HFF-Myc (cell line): ENCODE results near the gene PELI3.
"Not testable (repeated sequence)": the region's sequence is repeated elsewhere in the genome, so short reads cannot be mapped to it uniquely, and the experiment has no call there.

Experiments used
- DNase-seq: peaks from one replicate; pipeline ENCODE4 v3.0.0-alpha.2; 2011; ENCODE audit warnings: low read depth; ENCODE audit errors: extremely low read depth
- H3K4me3 ChIP-seq: replicated peaks from 2 replicates; pipeline ENCODE4 v1.5.1; 2011; ENCODE audit warnings: low read depth, mild to moderate bottlenecking, control low read depth, low read length
- CTCF ChIP-seq: IDR thresholded peaks from 2 replicates; pipeline ENCODE4 v1.5.1; 2012; ENCODE audit warnings: mild to moderate bottlenecking, low read depth, low read length, control low read depth; ENCODE audit errors: missing control alignments

PELI3 gene

DNA sequence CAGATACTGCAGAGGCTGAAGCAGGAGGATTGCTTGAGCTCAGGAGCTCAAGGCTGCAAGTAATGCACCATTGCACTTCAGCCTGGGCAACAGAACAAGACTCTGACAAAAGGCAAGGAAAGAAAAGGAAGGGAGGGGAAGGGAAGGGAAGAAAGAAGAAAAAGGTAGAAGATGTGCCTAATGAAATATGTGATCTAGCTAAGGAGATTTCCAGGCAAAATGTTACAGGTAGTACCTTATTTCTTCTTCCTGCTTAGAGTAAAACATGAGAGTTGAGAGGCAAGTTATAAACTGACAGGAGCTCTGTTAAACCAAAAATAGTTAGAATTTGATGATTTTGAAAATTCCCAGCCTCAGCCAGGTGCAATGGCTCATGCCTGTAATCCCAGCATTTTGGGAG, 4.7 kb upstream of the PELI3 start:
- TF ChIP-seq CTCF = no peak
- no peak for DNase-seq
- H3K4me3 ChIP-seq = no peak overlapping the region

- no peak for TF ChIP-seq CTCF
- no peak for DNase-seq
- no peak overlapping the region for H3K4me3 ChIP-seq
Measured at GRCh38 chr11:66462911-66463310, 3.8 kb upstream of the PELI3 start.

DNA sequence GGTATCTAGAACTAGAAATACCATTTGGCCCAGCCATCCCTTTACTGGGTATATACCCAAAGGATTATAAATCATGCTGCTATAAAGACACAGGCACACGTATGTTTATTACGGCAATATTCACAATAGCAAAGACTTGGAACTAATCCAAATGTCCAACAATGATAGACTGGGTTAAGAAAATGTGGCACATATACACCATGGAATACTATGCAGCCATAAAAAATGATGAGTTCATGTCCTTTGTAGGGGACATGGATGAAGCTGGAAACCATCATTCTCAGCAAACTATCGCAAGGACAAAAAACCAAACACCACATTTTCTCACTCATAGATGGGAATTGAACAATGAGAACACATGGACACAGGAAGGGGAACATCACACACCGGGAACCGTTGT, 2.6 kb upstream of the PELI3 start:
- not testable (repeated sequence) for H3K4me3 ChIP-seq, DNase-seq

GRCh38 chr11:66464916-66465315, 1.8 kb upstream of the PELI3 start:
- no peak for TF ChIP-seq CTCF
- no peak overlapping the region for H3K4me3 ChIP-seq
- DNase-seq = no peak

DNA sequence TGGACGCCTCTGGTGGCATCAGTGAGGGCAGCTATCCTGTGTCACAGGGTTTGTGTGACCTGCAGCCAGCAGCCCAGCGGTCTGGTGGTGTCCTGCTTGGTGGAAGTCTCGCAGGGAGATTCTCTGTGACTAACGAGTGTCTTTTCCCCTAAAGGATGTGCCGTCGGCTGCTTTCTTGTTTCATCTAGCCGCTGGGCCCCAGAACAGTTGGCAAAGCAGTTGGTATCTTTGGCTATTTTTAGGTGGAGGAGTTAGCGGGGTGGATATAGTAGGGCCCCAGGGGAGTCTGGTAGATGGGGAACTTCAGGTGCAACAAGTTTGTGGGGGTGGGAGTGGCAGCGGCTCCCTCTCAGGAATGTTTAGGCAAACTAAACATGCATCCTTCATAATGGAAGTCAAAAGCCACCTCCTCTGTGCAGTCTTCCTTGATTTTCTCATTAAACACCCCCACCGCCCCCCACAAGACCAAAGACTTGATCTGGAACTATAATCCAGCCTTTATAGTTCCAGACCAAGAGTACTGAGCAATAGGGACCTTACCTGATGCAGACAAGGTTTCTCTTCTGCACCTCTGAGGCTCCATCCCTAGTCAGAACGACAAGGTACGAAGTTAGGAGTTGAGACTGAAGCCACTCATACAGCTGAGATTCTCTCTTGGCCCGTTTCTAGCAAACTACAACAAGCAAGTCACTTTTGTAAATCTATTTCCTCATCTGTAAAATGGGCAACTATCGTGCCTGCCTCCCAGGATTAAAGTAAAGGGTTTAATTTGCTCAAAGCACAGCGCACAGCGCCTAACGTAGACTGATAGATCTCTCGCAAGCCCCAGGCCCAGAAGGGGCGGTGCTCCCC, 1.1 kb upstream of the PELI3 start:
- no peak for DNase-seq
- TF ChIP-seq CTCF = no peak
- peak overlapping the region; percentile 59 for H3K4me3 ChIP-seq

DNA sequence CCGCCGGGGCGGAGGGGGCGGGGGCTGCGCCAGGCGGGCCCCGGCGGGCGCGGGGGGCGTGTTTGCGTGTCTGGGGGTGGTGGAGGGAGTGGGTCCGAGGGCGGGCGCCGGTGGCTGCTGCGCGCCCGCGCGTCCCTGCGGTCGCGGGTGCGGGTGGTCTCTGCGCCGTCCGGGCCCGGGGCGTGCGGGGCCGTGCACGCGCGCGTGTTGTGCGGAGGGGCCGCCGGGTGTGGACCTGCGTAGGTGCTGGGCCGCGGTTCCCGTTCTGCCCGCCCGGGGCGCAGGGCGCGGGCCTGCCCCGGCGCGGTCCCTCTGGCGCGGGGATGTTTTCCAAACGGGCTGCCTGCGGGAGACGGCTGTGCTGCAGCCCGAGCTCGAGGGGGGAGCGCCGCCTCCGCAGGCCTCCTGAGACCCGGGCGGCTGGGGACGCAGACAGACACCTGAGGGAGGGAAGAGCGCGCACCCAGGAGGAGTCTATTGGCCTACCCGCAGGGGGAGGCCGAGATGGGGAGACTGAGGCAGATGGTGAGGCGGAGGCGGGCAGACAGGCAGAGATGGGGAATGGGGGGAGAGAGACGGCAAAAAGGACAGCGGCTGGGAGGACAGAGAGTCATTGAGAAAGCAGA, 442 bp downstream of the PELI3 start:
- no peak for TF ChIP-seq CTCF
- no peak for DNase-seq
- peak overlapping the region; percentile 59 for H3K4me3 ChIP-seq

DNA sequence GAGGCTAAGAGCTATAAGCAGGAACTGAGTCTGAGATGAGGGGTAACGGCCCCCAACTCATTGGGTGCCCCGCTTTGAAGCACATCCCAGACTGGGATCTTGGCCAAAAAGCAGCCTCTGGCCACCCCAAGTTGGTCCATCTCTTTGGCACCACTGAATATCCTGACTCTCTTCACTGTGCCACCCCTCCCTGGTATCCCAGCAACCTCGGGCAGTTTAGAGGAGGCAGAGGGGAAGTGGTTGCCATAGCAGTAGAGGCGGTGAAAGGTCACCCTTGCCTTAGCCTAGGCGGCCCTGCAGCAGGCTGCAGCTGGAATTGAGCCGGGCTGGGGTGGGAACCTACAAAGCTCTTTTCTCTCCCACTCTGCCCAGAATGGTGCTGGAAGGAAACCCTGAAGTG, 1.1 kb downstream of the PELI3 start:
- TF ChIP-seq CTCF = no peak
- DNase-seq = no peak
- H3K4me3 ChIP-seq = peak overlapping the region; percentile 59
